ENCODE data around the gene HLA-DMA. TPM values are rescaled to one million over a fixed set of nuclear protein-coding genes. Genes with fewer than 3 reads are reported as not detected.

Gene HLA-DMA
- total and polyA plus RNA-seq, 9 of the 15 experiments (the other 6 are each of a cell fraction or from before 2014, with no cell fraction given): 0.13 to 0.83 (median 0.51) TPM

GRCh38 chr6:32903952-32904351 lies 48.9 kb downstream of the HLA-DMA start:
- BruUV-seq (replicated peaks): no TSS peak
- in situ Hi-C loops (cut with MboI): no loop called here

More at GRCh38 chr6:32903952-32904351, 48.9 kb downstream of the HLA-DMA start:
- Histone ChIP-seq H2AFZ (ENCODE audit: low read depth, low read length) (no peak overlapping the region), H3K4me2 (ENCODE audit: insufficient read depth, low read length) (no peak overlapping the region), H3K4me3 (no peak overlapping the region), H3K9me1 (ENCODE audit: control insufficient read depth, insufficient read depth, low read length) (no peaks in the 10 kb centered on the region), H3K36me3 (ENCODE audit: control insufficient read depth, insufficient read depth, low read length) (no peaks in the 10 kb centered on the region), H3K9ac (ENCODE audit: insufficient read depth in 1 of 2, low read depth in 2 of 2, low read length in 2 of 2) (no peak overlapping the region), H3K27ac (ENCODE audit: extremely low read depth, low read depth, low read length) (no peak overlapping the region), H3K27me3 (ENCODE audit: control insufficient read depth in 2 of 2, insufficient read depth in 2 of 2, low read length in 2 of 2) (peaks cover 4 to 5% of the 10 kb centered on the region in 2 experiments; a peak in 2 of 5 replicates), H3K9me3 (replicated peaks; ENCODE audit: control insufficient read depth, insufficient read depth, low read depth, low read length) (no peaks in the 10 kb centered on the region), H3K79me2 (ENCODE audit: control insufficient read depth, insufficient read depth, low read length) (no peaks in the 10 kb centered on the region), H4K20me1 (replicated peaks; ENCODE audit: control insufficient read depth, insufficient read depth, low read length) (no peaks in the 10 kb centered on the region), H3K4me1 (replicated peaks in 1 of 2; ENCODE audit: control insufficient read depth in 2 of 2, insufficient read depth in 2 of 2, low read length in 2 of 2) (no peaks in the 10 kb centered on the region)
- intact Hi-C loops (cut with micrococcal nuclease): no loop called here
- POLR2A ChIA-PET: interaction anchor here (0.6 to 3.3 kb wide), 6 partner anchors 10 to 80 kb away, joined by 3 to 20 read pairs (median 4); partner anchors contain the start of gene TAP1
- CTCF ChIA-PET (ENCODE audit: low intra/inter-chr PET ratio): no interaction called here
- TF ChIP-seq POLR2A (conservative IDR thresholded peaks at IDR 0.05): no peak
- TF ChIP-seq TCF15 (CRISPR knock-in tag; IDR thresholded peaks at IDR 0.05): no peak
- TF ChIP-seq RFX1 (IDR thresholded peaks at IDR 0.05): no peak
- TF ChIP-seq BHLHE40 (IDR thresholded peaks at IDR 0.05; ENCODE audit: low read length): no peak
- no peak for TF ChIP-seq E2F8 (IDR thresholded peaks at IDR 0.05; ENCODE audit: low read depth, partially characterized antibody)
- no peak for TF ChIP-seq ZBTB7A (IDR thresholded peaks at IDR 0.05; ENCODE audit: borderline replicate concordance, control insufficient read depth, low read depth, low read length)
- TF ChIP-seq CTBP1 (IDR thresholded peaks at IDR 0.05; ENCODE audit: borderline replicate concordance): no peak
- TF ChIP-seq DNMT1 (IDR thresholded peaks at IDR 0.05): no peak
- no peak for TF ChIP-seq MBD2 (IDR thresholded peaks at IDR 0.05; ENCODE audit: borderline replicate concordance, low read depth)
- no peak for ATAC-seq
- no peak for DNase-seq (ENCODE audit: extremely low read depth in 1 of 4, low spot score in 3 of 4)
- FAIRE-seq: no peak

Other genes starting within 250 kb of the HLA-DMA start
Only the 7 nearest of the 15 such genes appear.
- gene TAP2, start 114.4 kb downstream of the HLA-DMA start, total RNA-seq (2014; rRNA removed): 19.8 and 26.6 TPM in 2 replicates
- gene TAP2, start 114.4 kb downstream of the HLA-DMA start, total RNA-seq (2014; rRNA removed; fragmentation: Illumina TruSeq; extraction: Trizol): 12.9 and 18.4 TPM in 2 replicates
- 13.9 and 15.2 TPM in 2 replicates for gene TAP2, start 114.4 kb downstream of the HLA-DMA start, total RNA-seq (2015; rRNA removed; fragmentation: Illumina TruSeq; extraction: Trizol)
- 47.2 and 53.5 TPM in 2 replicates for gene TAP2, start 114.4 kb downstream of the HLA-DMA start, total RNA-seq (2021)
- gene TAP2, start 114.4 kb downstream of the HLA-DMA start, polyA plus RNA-seq (2011; rRNA removed): 15.7 and 19.6 TPM in 2 replicates
- 26.8 and 27.3 TPM in 2 replicates for gene TAP2, start 114.4 kb downstream of the HLA-DMA start, polyA plus RNA-seq (2014; fragmentation: Illumina TruSeq; extraction: Trizol)
- 1 to 10 TPM; 2.0 to 3.1 TPM for gene TAP2, start 114.4 kb downstream of the HLA-DMA start, polyA plus RNA-seq (2014; fragmentation: Nextera tagmentation; extraction: Ambion mirVana)
- gene TAP2, start 114.4 kb downstream of the HLA-DMA start, polyA plus RNA-seq (2014; rRNA removed): 27.7 and 35.3 TPM in 2 replicates
- gene PSMB8, start 109.0 kb downstream of the HLA-DMA start, total RNA-seq (2014; rRNA removed): 2.0 and 3.7 TPM in 2 replicates
- gene PSMB8, start 109.0 kb downstream of the HLA-DMA start, total RNA-seq (2014; rRNA removed; fragmentation: Illumina TruSeq; extraction: Trizol): 1.9 and 2.0 TPM in 2 replicates
- 3.2 and 4.0 TPM in 2 replicates for gene PSMB8, start 109.0 kb downstream of the HLA-DMA start, total RNA-seq (2015; rRNA removed; fragmentation: Illumina TruSeq; extraction: Trizol)
- gene PSMB8, start 109.0 kb downstream of the HLA-DMA start, total RNA-seq (2021): 2.9 and 3.3 TPM in 2 replicates
- gene PSMB8, start 109.0 kb downstream of the HLA-DMA start, polyA plus RNA-seq (2011; rRNA removed): 0.12 and 0.71 TPM in 2 replicates
- gene PSMB8, start 109.0 kb downstream of the HLA-DMA start, polyA plus RNA-seq (2014; fragmentation: Illumina TruSeq; extraction: Trizol): 2.0 and 2.7 TPM in 2 replicates
- gene PSMB8, start 109.0 kb downstream of the HLA-DMA start, polyA plus RNA-seq (2014; fragmentation: Nextera tagmentation; extraction: Ambion mirVana): 1 to 10 TPM; 2.4 to 2.6 TPM
- 2.8 and 4.4 TPM in 2 replicates for gene PSMB8, start 109.0 kb downstream of the HLA-DMA start, polyA plus RNA-seq (2014; rRNA removed)
- 3.5 and 8.6 TPM in 2 replicates for gene TAP1, start 99.4 kb downstream of the HLA-DMA start, total RNA-seq (2014; rRNA removed)
- 2.6 and 4.2 TPM in 2 replicates for gene TAP1, start 99.4 kb downstream of the HLA-DMA start, total RNA-seq (2014; rRNA removed; fragmentation: Illumina TruSeq; extraction: Trizol)
- gene TAP1, start 99.4 kb downstream of the HLA-DMA start, total RNA-seq (2015; rRNA removed; fragmentation: Illumina TruSeq; extraction: Trizol): 3.6 and 3.9 TPM in 2 replicates
- gene TAP1, start 99.4 kb downstream of the HLA-DMA start, total RNA-seq (2021): 5.5 and 6.3 TPM in 2 replicates
- gene TAP1, start 99.4 kb downstream of the HLA-DMA start, polyA plus RNA-seq (2011; rRNA removed): 4.3 and 9.2 TPM in 2 replicates
- 4.0 and 4.9 TPM in 2 replicates for gene TAP1, start 99.4 kb downstream of the HLA-DMA start, polyA plus RNA-seq (2014; fragmentation: Illumina TruSeq; extraction: Trizol)
- gene TAP1, start 99.4 kb downstream of the HLA-DMA start, polyA plus RNA-seq (2014; fragmentation: Nextera tagmentation; extraction: Ambion mirVana): 1 to 10 TPM; 1.3 to 1.7 TPM
- 6.0 and 6.9 TPM in 2 replicates for gene TAP1, start 99.4 kb downstream of the HLA-DMA start, polyA plus RNA-seq (2014; rRNA removed)
- gene PSMB9, start 98.9 kb downstream of the HLA-DMA start, total RNA-seq (2014; rRNA removed): 3.0 TPM in 2 replicates
- gene PSMB9, start 98.9 kb downstream of the HLA-DMA start, total RNA-seq (2014; rRNA removed; fragmentation: Illumina TruSeq; extraction: Trizol): 1.1 and 1.8 TPM in 2 replicates
- 2.3 and 3.7 TPM in 2 replicates for gene PSMB9, start 98.9 kb downstream of the HLA-DMA start, total RNA-seq (2015; rRNA removed; fragmentation: Illumina TruSeq; extraction: Trizol)
- gene PSMB9, start 98.9 kb downstream of the HLA-DMA start, total RNA-seq (2021): 3.2 and 3.4 TPM in 2 replicates
- gene PSMB9, start 98.9 kb downstream of the HLA-DMA start, polyA plus RNA-seq (2011; rRNA removed): 1.7 and 2.6 TPM in 2 replicates
- 1.8 and 2.1 TPM in 2 replicates for gene PSMB9, start 98.9 kb downstream of the HLA-DMA start, polyA plus RNA-seq (2014; fragmentation: Illumina TruSeq; extraction: Trizol)
- 1 to 10 TPM; 1.9 to 2.8 TPM for gene PSMB9, start 98.9 kb downstream of the HLA-DMA start, polyA plus RNA-seq (2014; fragmentation: Nextera tagmentation; extraction: Ambion mirVana)
- gene PSMB9, start 98.9 kb downstream of the HLA-DMA start, polyA plus RNA-seq (2014; rRNA removed): 2.4 and 2.5 TPM in 2 replicates
- not detected in 2 replicates for gene HLA-DMB, start 12.1 kb downstream of the HLA-DMA start, total RNA-seq (2014; rRNA removed)
- gene HLA-DMB, start 12.1 kb downstream of the HLA-DMA start, total RNA-seq (2014; rRNA removed; fragmentation: Illumina TruSeq; extraction: Trizol): not detected in 2 replicates
- not detected in 2 replicates for gene HLA-DMB, start 12.1 kb downstream of the HLA-DMA start, total RNA-seq (2015; rRNA removed; fragmentation: Illumina TruSeq; extraction: Trizol)
- gene HLA-DMB, start 12.1 kb downstream of the HLA-DMA start, total RNA-seq (2021): 0.18 and 0.38 TPM in 2 replicates
- gene HLA-DMB, start 12.1 kb downstream of the HLA-DMA start, polyA plus RNA-seq (2011; rRNA removed): not detected in 2 replicates
- gene HLA-DMB, start 12.1 kb downstream of the HLA-DMA start, polyA plus RNA-seq (2014; fragmentation: Illumina TruSeq; extraction: Trizol): not detected in 2 replicates
- gene HLA-DMB, start 12.1 kb downstream of the HLA-DMA start, polyA plus RNA-seq (2014; fragmentation: Nextera tagmentation; extraction: Ambion mirVana): not detected
- 0.03 TPM in 1 of 2 replicates, not detected in the other for gene HLA-DMB, start 12.1 kb downstream of the HLA-DMA start, polyA plus RNA-seq (2014; rRNA removed)
- 133 and 136 TPM in 2 replicates for gene BRD2, start 15.5 kb upstream of the HLA-DMA start, total RNA-seq (2014; rRNA removed)
- 135 and 136 TPM in 2 replicates for gene BRD2, start 15.5 kb upstream of the HLA-DMA start, total RNA-seq (2014; rRNA removed; fragmentation: Illumina TruSeq; extraction: Trizol)
- 185 and 186 TPM in 2 replicates for gene BRD2, start 15.5 kb upstream of the HLA-DMA start, total RNA-seq (2015; rRNA removed; fragmentation: Illumina TruSeq; extraction: Trizol)
- 173 and 181 TPM in 2 replicates for gene BRD2, start 15.5 kb upstream of the HLA-DMA start, total RNA-seq (2021)
- gene BRD2, start 15.5 kb upstream of the HLA-DMA start, polyA plus RNA-seq (2011; rRNA removed): 189 and 242 TPM in 2 replicates
- gene BRD2, start 15.5 kb upstream of the HLA-DMA start, polyA plus RNA-seq (2014; fragmentation: Illumina TruSeq; extraction: Trizol): 211 and 252 TPM in 2 replicates
- gene BRD2, start 15.5 kb upstream of the HLA-DMA start, polyA plus RNA-seq (2014; fragmentation: Nextera tagmentation; extraction: Ambion mirVana): 100 to 1,000 TPM in 1 of 2 experiments, 10 to 100 TPM in 1; 19.0 to 113 TPM
- 192 and 194 TPM in 2 replicates for gene BRD2, start 15.5 kb upstream of the HLA-DMA start, polyA plus RNA-seq (2014; rRNA removed)
- not detected in 2 replicates for gene HLA-DOA, start 56.5 kb upstream of the HLA-DMA start, total RNA-seq (2014; rRNA removed)
- not detected in 2 replicates for gene HLA-DOA, start 56.5 kb upstream of the HLA-DMA start, total RNA-seq (2014; rRNA removed; fragmentation: Illumina TruSeq; extraction: Trizol)
- gene HLA-DOA, start 56.5 kb upstream of the HLA-DMA start, total RNA-seq (2015; rRNA removed; fragmentation: Illumina TruSeq; extraction: Trizol): not detected in 2 replicates
- 0.07 TPM in 1 of 2 replicates, not detected in the other for gene HLA-DOA, start 56.5 kb upstream of the HLA-DMA start, total RNA-seq (2021)
- gene HLA-DOA, start 56.5 kb upstream of the HLA-DMA start, polyA plus RNA-seq (2011; rRNA removed): not detected in 2 replicates
- gene HLA-DOA, start 56.5 kb upstream of the HLA-DMA start, polyA plus RNA-seq (2014; fragmentation: Illumina TruSeq; extraction: Trizol): not detected in 2 replicates
- gene HLA-DOA, start 56.5 kb upstream of the HLA-DMA start, polyA plus RNA-seq (2014; fragmentation: Nextera tagmentation; extraction: Ambion mirVana): not detected
- gene HLA-DOA, start 56.5 kb upstream of the HLA-DMA start, polyA plus RNA-seq (2014; rRNA removed): not detected in 2 replicates

All from K562 (cell line).